ENCODE results near the gene FAT1.

Gene FAT1

GRCh38 chr4:186702297-186702696 is 21.4 kb downstream of the FAT1 start:
- H3K36me3 ChIP-seq (ENCODE audit: insufficient read depth, low read depth, low read length): peaks cover 46% of the 10 kb centered on the region
- H3K4me1 ChIP-seq (ENCODE audit: insufficient read depth, low read length): peaks cover 38% of the 10 kb centered on the region
- H3K9me3 ChIP-seq (ENCODE audit: insufficient read depth, low read depth, low read length): no peaks in the 10 kb centered on the region
- H3K9ac ChIP-seq (ENCODE audit: low read depth, low read length): no peak overlapping the region
- no peak overlapping the region for H3K27ac ChIP-seq (ENCODE audit: low read length)
- H3K4me3 ChIP-seq (ENCODE audit: low read length): no peak overlapping the region
- no peaks in the 10 kb centered on the region for H3K27me3 ChIP-seq (ENCODE audit: insufficient read depth, low read length)

DNA sequence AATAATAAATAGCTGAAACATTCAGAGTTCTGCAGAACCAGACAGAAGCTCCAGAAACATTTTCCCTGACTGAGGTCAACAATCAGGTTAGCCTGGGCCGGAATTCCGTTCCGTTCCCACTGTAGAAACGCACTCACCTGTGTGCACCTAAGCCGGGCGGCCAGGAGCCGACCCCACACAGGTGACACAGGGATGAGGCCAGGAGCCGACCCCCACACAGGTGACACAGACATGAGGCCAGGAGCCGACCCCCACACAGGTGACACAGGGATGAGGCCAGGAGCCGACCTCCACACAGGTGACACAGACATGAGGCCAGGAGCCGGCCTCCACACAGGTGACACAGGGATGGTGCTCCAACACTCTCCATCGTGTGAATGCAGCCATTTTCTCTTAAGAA is 21.9 kb downstream of the FAT1 start:
- Histone ChIP-seq H3K9me3 (ENCODE audit: insufficient read depth, low read depth, low read length) (no peaks in the 10 kb centered on the region), H3K4me1 (ENCODE audit: insufficient read depth, low read length) (peaks cover 38% of the 10 kb centered on the region), H3K36me3 (ENCODE audit: insufficient read depth, low read depth, low read length) (peaks cover 45% of the 10 kb centered on the region), H3K4me3 (ENCODE audit: low read length) (no peak overlapping the region), H3K27ac (ENCODE audit: low read length) (no peak overlapping the region), H3K9ac (ENCODE audit: low read depth, low read length) (no peak overlapping the region), H3K27me3 (ENCODE audit: insufficient read depth, low read length) (no peaks in the 10 kb centered on the region)

- H3K36me3 ChIP-seq (ENCODE audit: insufficient read depth, low read depth, low read length): peaks cover 40% of the 10 kb centered on the region
- no peaks in the 10 kb centered on the region for H3K9me3 ChIP-seq (ENCODE audit: insufficient read depth, low read depth, low read length)
- no peaks in the 10 kb centered on the region for H3K27me3 ChIP-seq (ENCODE audit: insufficient read depth, low read length)
- H3K4me3 ChIP-seq (ENCODE audit: low read length): peak overlapping the region; percentile 53; the same call in 1 of the 2 replicates
- peaks cover 40% of the 10 kb centered on the region for H3K4me1 ChIP-seq (ENCODE audit: insufficient read depth, low read length)
- peak overlapping the region; percentile 43; the same call in 1 of the 2 replicates for H3K9ac ChIP-seq (ENCODE audit: low read depth, low read length)
- H3K27ac ChIP-seq (ENCODE audit: low read length): no peak overlapping the region
These were observed 22.4 kb downstream of the FAT1 start for GRCh38 chr4:186701273-186701672.

GRCh38 chr4:186700746-186701145 is 22.9 kb downstream of the FAT1 start:
- peak overlapping the region; percentile 43; the same call in 1 of the 2 replicates for H3K9ac ChIP-seq (ENCODE audit: low read depth, low read length)
- peak overlapping the region; percentile 53; the same call in 1 of the 2 replicates for H3K4me3 ChIP-seq (ENCODE audit: low read length)
- H3K27ac ChIP-seq (ENCODE audit: low read length): no peak overlapping the region
- no peaks in the 10 kb centered on the region for H3K9me3 ChIP-seq (ENCODE audit: insufficient read depth, low read depth, low read length)
- no peaks in the 10 kb centered on the region for H3K27me3 ChIP-seq (ENCODE audit: insufficient read depth, low read length)
- peaks cover 35% of the 10 kb centered on the region for H3K36me3 ChIP-seq (ENCODE audit: insufficient read depth, low read depth, low read length)
- H3K4me1 ChIP-seq (ENCODE audit: insufficient read depth, low read length): peaks cover 41% of the 10 kb centered on the region

DNA sequence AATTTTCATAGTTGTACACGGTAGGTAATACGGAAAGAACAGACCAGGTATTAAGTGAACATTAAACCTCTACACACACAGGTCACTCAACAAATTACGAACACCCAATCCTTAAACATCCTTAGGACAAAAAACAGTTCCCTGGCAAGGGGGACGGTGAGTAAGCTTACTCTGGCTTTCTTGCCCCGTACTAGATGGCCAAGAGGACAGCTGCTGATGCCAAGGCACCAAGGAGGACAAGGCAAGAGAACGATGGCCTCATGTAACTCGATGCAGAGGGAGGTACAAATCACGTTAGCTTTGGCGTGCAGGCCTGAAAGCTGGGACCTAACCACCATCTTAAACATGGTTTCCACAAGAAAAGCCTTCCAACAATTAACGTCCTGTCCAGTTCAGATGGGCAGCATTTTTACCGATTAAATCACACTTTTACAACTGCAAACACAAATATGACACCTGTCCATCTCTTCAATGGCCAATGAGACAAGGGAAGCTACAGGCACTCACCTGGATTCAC is 23.7 kb downstream of the FAT1 start:
- Histone ChIP-seq H3K27me3 (ENCODE audit: insufficient read depth, low read length) (no peaks in the 10 kb centered on the region), H3K27ac (ENCODE audit: low read length) (no peak overlapping the region), H3K9ac (ENCODE audit: low read depth, low read length) (no peak overlapping the region)

DNA sequence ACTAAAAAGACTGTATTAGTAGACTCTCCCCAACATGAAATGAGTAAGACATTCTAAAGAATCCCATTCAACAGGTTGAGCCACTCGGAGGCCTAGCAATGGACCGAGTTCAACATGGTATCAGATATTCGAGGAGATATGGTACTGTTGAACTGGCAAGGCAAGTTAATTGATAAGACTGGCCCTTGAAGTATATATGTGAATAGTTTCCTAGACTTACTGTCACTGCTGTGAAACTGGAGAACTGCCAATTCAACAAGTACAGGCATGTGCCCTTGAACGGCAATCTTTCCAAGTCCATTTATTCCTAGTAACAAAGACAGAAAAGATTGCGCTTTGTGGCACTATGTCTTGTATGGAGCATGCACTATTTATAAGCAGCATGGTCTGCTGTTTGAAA is 24.4 kb downstream of the FAT1 start:
- H3K27me3 ChIP-seq (ENCODE audit: insufficient read depth, low read length): no peaks in the 10 kb centered on the region
- H3K4me3 ChIP-seq (ENCODE audit: low read length): no peak overlapping the region
- peaks cover 44% of the 10 kb centered on the region for H3K4me1 ChIP-seq (ENCODE audit: insufficient read depth, low read length)
- peaks cover 27% of the 10 kb centered on the region for H3K36me3 ChIP-seq (ENCODE audit: insufficient read depth, low read depth, low read length)
- no peak overlapping the region for H3K27ac ChIP-seq (ENCODE audit: low read length)
- no peaks in the 10 kb centered on the region for H3K9me3 ChIP-seq (ENCODE audit: insufficient read depth, low read depth, low read length)
- no peak overlapping the region for H3K9ac ChIP-seq (ENCODE audit: low read depth, low read length)

More for the DNA sequence above, 23.7 kb downstream of the FAT1 start:
- Histone ChIP-seq H3K36me3 (ENCODE audit: insufficient read depth, low read depth, low read length) (peaks cover 28% of the 10 kb centered on the region), H3K4me1 (ENCODE audit: insufficient read depth, low read length) (peaks cover 44% of the 10 kb centered on the region), H3K9me3 (ENCODE audit: insufficient read depth, low read depth, low read length) (no peaks in the 10 kb centered on the region), H3K4me3 (ENCODE audit: low read length) (no peak overlapping the region)

DNA sequence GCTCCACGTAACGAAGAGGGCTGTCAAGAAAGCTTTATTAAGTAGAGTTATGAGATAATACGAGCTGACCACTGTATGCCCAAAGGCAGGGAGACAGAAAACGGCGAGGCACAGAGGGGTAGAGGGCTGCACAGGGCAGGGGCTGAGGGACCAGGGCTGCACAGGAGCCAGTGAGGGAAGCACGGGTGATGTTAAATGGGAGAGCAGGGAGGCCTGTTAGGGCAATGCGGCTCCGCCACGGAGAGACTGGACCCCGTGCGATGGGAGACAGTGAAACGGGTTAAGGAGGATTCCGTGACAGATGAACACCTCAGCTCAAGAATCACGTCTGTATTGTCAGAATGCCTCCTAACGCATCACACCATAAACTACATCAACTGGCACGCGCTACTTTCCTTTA is 25.1 kb downstream of the FAT1 start:
- Histone ChIP-seq H3K36me3 (ENCODE audit: insufficient read depth, low read depth, low read length) (peaks cover 20% of the 10 kb centered on the region), H3K27me3 (ENCODE audit: insufficient read depth, low read length) (no peaks in the 10 kb centered on the region), H3K4me3 (ENCODE audit: low read length) (no peak overlapping the region), H3K27ac (ENCODE audit: low read length) (no peak overlapping the region), H3K9me3 (ENCODE audit: insufficient read depth, low read depth, low read length) (no peaks in the 10 kb centered on the region), H3K9ac (ENCODE audit: low read depth, low read length) (no peak overlapping the region), H3K4me1 (ENCODE audit: insufficient read depth, low read length) (peaks cover 51% of the 10 kb centered on the region)

- Histone ChIP-seq H3K9ac (ENCODE audit: low read depth, low read length) (no peak overlapping the region), H3K4me1 (ENCODE audit: insufficient read depth, low read length) (peaks cover 49% of the 10 kb centered on the region), H3K36me3 (ENCODE audit: insufficient read depth, low read depth, low read length) (peaks cover 20% of the 10 kb centered on the region; the same call in 1 of the 2 replicates), H3K27ac (ENCODE audit: low read length) (no peak overlapping the region), H3K27me3 (ENCODE audit: insufficient read depth, low read length) (no peaks in the 10 kb centered on the region), H3K9me3 (ENCODE audit: insufficient read depth, low read depth, low read length) (no peaks in the 10 kb centered on the region), H3K4me3 (ENCODE audit: low read length) (no peak overlapping the region)
These were observed 25.6 kb downstream of the FAT1 start for GRCh38 chr4:186698028-186698427.

DNA sequence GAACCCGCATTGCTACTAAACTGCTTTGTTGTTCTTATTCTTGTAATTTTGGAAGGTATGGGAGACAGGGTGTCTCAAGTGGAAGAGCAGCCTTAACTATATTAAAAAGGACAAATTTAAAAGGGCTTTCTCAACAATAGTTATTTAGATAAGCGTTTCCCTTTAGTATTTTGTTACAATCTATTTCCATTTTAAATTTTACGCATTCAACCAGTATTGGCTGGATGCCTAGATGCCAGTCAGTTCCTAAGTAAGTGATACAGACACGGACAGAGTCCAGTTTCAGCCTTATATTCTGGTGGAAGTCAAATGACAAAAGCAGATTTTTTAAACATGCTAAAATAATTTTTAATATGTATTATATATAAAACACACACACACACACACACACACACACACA is 28.3 kb downstream of the FAT1 start:
- H3K4me1 ChIP-seq (ENCODE audit: insufficient read depth, low read length): peaks cover 23% of the 10 kb centered on the region
- H3K36me3 ChIP-seq (ENCODE audit: insufficient read depth, low read depth, low read length): peaks cover 32% of the 10 kb centered on the region
- H3K4me3 ChIP-seq (ENCODE audit: low read length): no peak overlapping the region
- H3K9me3 ChIP-seq (ENCODE audit: insufficient read depth, low read depth, low read length): no peaks in the 10 kb centered on the region
- H3K9ac ChIP-seq (ENCODE audit: low read depth, low read length): no peak overlapping the region
- no peak overlapping the region for H3K27ac ChIP-seq (ENCODE audit: low read length)
- no peaks in the 10 kb centered on the region for H3K27me3 ChIP-seq (ENCODE audit: insufficient read depth, low read length)

DNA sequence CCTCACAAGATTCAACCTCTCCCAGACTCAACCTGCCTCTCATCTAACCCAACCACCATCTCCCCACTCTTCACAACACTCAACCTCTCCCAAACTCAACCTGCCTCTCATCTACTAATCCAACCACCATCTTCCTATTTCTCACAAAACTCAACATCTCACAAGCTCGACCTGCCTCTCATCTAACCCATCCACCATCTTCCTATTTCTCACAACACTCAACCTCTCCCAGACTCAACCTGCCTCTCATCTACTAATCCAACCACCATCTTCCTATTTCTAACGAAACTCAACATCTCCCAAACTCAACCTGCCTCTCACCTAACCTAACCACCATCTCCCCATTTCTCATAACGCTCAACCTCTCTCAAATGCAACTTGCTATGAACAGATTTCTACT is 29.8 kb downstream of the FAT1 start:
- Histone ChIP-seq H3K4me1 (ENCODE audit: insufficient read depth, low read length) (peaks cover 27% of the 10 kb centered on the region), H3K27me3 (ENCODE audit: insufficient read depth, low read length) (no peaks in the 10 kb centered on the region), H3K9ac (ENCODE audit: low read depth, low read length) (no peak overlapping the region), H3K9me3 (ENCODE audit: insufficient read depth, low read depth, low read length) (no peaks in the 10 kb centered on the region), H3K36me3 (ENCODE audit: insufficient read depth, low read depth, low read length) (peaks cover 30% of the 10 kb centered on the region), H3K4me3 (ENCODE audit: low read length) (no peak overlapping the region), H3K27ac (ENCODE audit: low read length) (no peak overlapping the region)

GRCh38 chr4:186693159-186693815 is 30.4 kb downstream of the FAT1 start:
- Histone ChIP-seq H3K27ac (ENCODE audit: low read length) (no peak overlapping the region), H3K4me1 (ENCODE audit: insufficient read depth, low read length) (peaks cover 27% of the 10 kb centered on the region), H3K36me3 (ENCODE audit: insufficient read depth, low read depth, low read length) (peaks cover 24% of the 10 kb centered on the region), H3K27me3 (ENCODE audit: insufficient read depth, low read length) (no peaks in the 10 kb centered on the region), H3K9ac (ENCODE audit: low read depth, low read length) (no peak overlapping the region), H3K9me3 (ENCODE audit: insufficient read depth, low read depth, low read length) (no peaks in the 10 kb centered on the region), H3K4me3 (ENCODE audit: low read length) (no peak overlapping the region)

DNA sequence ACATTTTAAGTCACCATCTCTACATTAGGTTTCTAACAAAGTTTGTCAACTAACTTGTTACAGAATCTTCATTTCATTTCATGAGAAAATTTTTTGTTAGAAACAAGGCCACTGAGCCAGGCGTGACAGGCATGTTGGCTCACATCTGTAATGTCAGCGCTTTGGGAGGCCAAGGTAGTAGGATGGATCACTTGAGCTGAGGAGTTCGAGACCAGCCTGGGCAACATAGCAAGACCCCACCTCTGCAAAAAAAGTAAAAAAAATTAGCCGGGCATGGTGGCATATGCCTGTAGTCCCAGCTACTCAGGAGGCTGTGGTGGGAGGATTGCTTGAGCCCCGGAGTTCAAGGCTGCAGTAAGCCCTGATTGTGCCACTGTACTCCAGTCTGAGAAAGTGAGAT is 32.3 kb downstream of the FAT1 start:
- Histone ChIP-seq H3K27ac (ENCODE audit: low read length) (peak overlapping the region; percentile 13), H3K4me1 (ENCODE audit: insufficient read depth, low read length) (peaks cover 41% of the 10 kb centered on the region), H3K4me3 (ENCODE audit: low read length) (no peak overlapping the region), H3K9ac (ENCODE audit: low read depth, low read length) (no peak overlapping the region), H3K9me3 (ENCODE audit: insufficient read depth, low read depth, low read length) (no peaks in the 10 kb centered on the region), H3K36me3 (ENCODE audit: insufficient read depth, low read depth, low read length) (peaks cover 16% of the 10 kb centered on the region), H3K27me3 (ENCODE audit: insufficient read depth, low read length) (peaks cover 10% of the 10 kb centered on the region; the same call in 1 of the 2 replicates)

All from iPS-20b (cell line).